HG03039 (cell line): ENCODE measurements around the gene SLC40A1.

Experiments
- ATAC-seq: cut with Tn5 transposase; IDR thresholded peaks from one replicate; pipeline ENCODE4 v1.9.1; 2021; ENCODE audit warnings: mild to moderate bottlenecking, moderate library complexity; ENCODE audit not compliant: unreplicated experiment

The SLC40A1 gene

DNA sequence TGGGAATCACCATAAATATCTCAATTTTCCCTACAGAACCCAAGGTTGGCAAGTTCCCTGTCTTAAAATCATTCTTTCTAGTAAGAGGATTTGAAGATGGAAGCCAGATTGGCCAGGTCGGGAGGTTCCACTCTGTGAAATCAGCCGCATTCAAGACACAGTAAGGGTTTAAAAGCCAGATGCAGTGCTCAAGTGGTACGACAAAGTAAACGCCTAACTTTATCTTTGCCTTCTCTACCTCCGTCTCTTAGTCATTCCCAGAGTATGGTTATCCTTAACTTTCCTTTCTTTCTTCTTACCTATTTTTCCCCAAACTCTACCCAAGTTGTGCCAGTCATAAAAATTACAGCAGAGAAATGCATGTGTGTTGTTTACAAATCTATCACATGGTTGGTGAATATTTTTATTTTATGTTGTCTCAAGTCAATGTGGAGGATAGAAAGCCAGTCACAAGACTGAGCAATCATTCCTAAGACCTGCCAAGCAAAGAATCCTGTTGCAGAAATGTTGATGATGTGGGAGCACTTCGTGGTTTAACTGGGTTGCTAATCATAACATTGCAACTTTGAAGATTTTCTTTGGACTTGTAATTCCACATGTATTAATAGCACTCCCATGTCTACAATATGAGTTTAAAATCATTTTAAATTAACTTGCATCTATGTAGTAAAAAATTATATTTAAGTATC is 62.6 kb downstream of the SLC40A1 start:
- no peak for ATAC-seq

DNA sequence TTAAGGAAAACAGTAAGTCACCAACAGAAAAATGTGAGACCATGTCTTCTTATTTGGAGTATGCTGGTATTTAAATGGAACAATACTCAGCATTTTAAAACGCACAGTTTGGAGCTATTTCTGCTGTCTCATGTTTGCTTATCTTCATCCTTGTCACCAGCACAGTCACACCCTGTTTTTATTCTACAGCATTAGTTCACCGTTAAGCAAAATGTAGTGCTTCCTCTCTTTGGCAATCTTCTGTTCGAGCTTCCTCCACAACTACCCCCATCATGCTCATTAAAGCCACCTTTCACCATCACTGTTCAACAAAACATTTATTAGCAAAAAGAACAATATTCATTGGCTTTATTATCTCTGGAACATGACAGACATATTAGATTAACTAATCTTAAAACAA is 64.0 kb downstream of the SLC40A1 start:
- ATAC-seq = no peak

DNA sequence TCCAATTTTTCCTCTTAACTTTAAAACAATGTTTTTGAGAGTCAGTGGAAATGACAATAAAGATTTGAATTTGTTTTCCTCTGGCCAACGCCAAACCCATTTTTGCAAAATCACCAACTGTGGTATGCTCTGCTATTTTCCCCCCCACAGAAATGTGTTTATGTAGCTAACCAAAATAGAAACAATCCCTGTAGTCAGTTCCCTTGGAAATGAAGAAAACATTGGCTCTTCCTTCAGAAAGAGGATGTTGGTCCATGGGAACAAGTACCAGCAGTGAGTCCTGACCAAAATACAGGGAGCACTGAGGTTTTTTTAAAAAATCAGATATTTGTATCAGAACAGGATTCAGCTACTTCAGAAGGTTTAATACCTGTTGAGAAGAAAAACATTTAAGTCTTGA is 65.3 kb downstream of the SLC40A1 start:
- no peak for ATAC-seq

DNA sequence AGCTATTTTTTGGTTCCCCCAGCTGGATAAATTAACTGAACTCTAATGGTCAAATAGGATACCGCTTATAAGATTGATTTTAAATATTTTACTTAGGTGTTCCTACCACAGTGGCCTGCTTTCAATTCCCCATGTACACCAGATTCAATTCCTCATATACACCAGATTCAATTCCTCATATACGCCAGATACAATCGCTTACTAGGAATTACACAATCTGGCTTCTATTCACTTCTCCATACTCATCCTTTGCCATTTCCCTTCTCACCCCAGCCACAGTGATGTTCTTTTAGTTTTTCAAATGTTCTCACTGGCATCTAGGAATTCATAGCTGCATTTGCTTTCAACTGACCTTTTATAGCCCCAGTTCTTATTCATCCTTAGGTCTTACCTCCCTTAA is 66.5 kb downstream of the SLC40A1 start:
- no peak for ATAC-seq

DNA sequence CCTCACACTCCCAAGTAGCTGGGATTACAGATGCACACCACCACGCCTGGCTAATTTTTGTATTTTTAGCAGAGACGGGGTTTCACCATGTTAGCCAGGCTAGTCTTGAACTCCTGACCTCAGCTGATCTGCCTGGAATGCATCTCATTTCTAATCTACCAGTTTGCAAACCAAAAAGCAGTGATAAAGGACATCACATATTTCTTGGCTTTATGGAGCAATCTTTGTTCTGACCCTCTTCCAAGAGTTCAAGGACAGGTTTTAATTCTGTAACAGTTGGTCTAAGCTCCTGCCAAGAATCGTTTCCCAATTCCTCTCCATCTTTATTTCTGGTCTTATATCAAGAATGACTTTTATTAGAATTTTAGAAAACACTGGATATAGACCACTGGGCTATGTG is 67.7 kb downstream of the SLC40A1 start:
- ATAC-seq = no peak

DNA sequence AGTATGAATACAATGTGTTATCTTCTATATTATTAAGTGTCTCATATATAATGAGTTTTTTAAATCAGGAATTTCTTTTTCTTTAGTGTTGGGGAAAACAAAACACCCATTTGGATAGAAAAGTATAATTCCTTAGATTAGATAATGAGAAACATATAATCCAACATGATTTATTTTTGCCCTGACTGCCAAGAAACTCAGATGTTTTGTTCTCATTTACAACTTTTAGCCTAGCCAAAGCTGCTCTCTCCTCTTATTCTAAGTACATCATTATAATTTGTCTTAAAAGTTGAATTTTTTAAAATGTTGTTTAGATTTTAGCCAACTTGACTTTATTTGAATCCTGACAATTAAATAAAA is 68.6 kb downstream of the SLC40A1 start:
- no peak for ATAC-seq

DNA sequence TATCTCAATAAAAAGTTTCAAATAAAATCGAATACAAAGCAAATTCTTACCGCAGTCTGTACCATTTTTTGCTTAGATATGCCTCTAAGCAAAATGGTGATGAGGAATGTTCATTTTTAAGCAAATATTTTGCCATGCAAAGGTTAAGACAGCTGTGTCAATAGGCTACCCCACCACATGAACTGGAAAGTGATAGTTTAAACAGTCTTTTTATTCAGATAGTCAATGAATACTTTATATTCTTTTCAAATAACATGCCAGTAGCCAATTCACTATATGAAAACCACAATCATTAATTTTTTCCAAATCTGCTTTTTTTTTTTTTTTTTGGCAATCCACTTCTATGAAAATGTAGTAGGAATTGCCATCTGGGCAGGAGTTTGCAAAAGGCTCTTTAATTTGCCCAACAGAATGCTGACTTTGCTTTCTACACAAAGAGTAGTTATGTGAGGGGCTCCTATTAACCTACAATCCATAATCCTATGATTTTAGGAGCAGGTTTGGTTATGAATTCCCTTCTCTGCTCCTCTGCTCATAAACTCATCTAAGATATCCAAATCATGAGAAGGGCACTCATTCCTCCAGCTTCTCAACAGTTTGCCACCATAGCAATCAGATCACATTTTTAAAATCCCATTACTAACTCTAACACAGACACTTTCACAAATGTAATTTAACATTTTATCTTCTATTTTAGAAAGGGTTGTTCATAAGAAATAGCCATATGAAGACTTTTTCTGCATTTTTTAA is 69.2 kb downstream of the SLC40A1 start:
- no peak for ATAC-seq
